Measurements from ENCODE around the gene PTDSS2.

Gene PTDSS2

DNA sequence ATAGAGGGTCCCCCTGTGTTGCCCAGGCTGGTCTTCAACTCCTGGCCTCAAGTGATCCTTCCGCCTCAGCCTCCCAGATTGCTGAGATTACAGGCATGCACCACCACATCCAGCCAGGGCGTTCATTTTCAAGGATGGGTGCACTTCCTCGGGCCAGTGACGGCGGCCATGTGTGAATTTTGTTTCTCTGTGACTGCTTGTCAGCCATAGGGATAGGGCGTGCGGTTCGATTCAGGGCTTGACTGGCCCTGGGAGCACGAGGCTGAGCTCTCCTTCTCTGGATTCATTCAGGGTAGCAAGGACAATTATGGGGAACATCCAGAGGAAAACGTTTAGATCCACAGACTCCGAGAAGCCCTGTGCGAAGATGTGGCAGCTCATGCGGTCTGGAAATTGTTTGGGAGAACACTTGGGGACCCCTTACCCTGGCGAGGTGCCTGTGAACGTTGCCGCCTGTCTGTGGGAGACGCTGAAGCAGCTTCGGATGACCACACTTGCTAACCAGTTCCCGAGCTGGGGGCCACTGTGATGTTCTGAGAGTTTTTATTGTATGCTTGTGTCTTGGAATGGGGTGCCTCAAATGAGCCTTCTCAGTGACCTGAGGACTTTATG lies 2.9 kb downstream of the PTDSS2 start:
- DNase-seq (ENCODE audit: low read depth, low spot score): no peak
- no peak overlapping the region for H3K4me3 ChIP-seq (ENCODE audit: low read depth, low read length)
- TF ChIP-seq, protein P1, sequence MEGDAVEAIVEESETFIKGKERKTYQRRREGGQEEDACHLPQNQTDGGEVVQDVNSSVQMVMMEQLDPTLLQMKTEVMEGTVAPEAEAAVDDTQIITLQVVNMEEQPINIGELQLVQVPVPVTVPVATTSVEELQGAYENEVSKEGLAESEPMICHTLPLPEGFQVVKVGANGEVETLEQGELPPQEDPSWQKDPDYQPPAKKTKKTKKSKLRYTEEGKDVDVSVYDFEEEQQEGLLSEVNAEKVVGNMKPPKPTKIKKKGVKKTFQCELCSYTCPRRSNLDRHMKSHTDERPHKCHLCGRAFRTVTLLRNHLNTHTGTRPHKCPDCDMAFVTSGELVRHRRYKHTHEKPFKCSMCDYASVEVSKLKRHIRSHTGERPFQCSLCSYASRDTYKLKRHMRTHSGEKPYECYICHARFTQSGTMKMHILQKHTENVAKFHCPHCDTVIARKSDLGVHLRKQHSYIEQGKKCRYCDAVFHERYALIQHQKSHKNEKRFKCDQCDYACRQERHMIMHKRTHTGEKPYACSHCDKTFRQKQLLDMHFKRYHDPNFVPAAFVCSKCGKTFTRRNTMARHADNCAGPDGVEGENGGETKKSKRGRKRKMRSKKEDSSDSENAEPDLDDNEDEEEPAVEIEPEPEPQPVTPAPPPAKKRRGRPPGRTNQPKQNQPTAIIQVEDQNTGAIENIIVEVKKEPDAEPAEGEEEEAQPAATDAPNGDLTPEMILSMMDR (IDR thresholded peaks at IDR 0.05; ENCODE audit: insufficient read depth, low read length, missing control alignments): no peak
- ChIA-PET POLR2A (interaction anchor here (0.5 kb wide), 1 partner anchor 10 kb away, joined by 4 read pairs; no protein-coding TSS in a partner anchor), CTCF (interaction anchor here (1.6 kb wide), 1 partner anchor 26 kb away, joined by 4 read pairs; no protein-coding TSS in a partner anchor)

DNA sequence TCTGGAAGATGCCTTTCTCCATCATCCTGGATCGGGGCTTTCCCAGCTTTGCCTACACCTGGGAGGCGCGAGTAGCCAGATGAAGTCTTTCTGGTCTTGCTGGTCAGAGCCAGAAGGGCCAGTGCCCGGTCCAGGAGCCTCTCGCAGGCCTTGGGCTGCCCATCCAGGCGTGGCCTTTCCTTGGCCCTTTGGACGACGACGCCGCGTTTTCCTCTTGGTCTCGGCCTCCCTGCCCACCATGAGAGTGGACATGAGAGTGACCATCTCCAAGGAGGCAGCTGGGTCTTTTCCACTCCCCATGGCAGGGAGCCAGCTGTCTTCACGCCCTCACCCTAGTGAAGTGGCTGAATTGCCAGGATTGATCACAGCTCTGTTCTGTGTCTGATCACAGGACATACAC lies 3.5 kb downstream of the PTDSS2 start:
- CTCF ChIA-PET: no interaction called here
- DNase-seq (ENCODE audit: low read depth, low spot score): no peak

DNA sequence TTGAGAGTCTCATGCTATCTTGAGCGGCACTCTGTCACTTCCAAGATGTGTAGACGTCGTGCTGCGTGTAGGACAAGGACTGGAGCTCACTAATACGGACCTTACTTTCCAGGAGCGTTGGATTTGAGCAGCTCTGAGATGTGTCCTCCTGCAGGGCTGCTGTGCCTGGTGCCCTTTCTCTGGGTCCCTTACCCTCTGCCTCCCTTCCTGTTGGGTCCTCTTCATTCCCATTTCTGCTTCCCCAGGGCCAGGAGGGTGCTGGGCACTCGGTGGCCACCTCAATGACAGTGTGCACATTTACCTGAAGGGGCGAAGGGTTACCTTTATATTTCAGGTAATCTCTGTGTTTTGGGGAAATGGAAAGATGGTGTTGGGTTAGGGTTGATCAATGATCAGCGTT lies 4.0 kb downstream of the PTDSS2 start:
- ChIA-PET POLR2A (no interaction called here), CTCF (interaction anchor here (0.8 kb wide), 1 partner anchor 203 kb away, joined by 3 read pairs; no protein-coding TSS in a partner anchor)
- no peak overlapping the region for H3K4me3 ChIP-seq (ENCODE audit: low read depth, low read length)
- TF ChIP-seq, protein P1 (IDR thresholded peaks at IDR 0.05; ENCODE audit: insufficient read depth, low read length, missing control alignments): no peak
- DNase-seq (ENCODE audit: low read depth, low spot score): no peak

More for the DNA sequence above, 3.5 kb downstream of the PTDSS2 start:
- TF ChIP-seq, protein P1 (IDR thresholded peaks at IDR 0.05; ENCODE audit: insufficient read depth, low read length, missing control alignments): no peak
- H3K4me3 ChIP-seq (ENCODE audit: low read depth, low read length): no peak overlapping the region
- POLR2A ChIA-PET: interaction anchor here (0.5 kb wide), 1 partner anchor 10 kb away, joined by 4 read pairs; no protein-coding TSS in a partner anchor

DNA sequence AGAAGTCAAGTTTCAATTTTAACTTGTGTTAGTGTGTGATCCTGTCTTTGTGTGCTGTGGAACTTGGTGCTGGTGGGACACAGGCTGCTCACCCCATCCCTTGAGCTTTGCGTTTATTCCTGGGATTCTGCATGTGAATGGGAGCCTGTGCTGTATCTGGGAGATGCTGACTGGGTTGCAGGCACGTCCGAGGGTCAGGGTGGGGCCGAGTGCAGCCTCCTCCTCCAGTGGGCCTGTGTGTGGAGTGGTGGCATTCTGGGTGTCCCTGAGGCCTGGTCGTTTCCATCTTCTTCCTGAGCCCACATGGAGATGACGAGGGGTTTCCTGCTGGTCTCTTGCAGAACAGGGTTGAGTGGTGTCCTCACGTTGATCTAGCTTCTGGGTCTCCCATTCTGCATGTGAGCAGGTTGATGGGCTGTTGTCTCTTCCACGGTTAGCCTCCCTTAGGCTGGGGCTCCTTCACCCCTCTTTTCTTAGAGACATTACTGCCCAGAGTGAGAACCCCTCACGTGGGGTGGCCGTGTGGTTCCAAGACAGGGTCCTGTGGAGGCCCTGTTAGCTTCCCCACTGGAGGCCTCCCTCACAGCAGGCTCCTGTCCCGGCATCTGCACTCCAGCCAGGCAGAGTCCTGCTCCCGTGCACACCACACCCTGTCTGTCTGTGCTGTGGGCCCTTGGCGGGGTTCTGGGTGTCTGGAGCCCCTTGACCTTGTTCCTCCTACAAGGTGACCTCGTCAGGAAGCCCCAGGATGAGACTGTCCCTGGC lies 4.9 kb downstream of the PTDSS2 start:
- ChIA-PET POLR2A (no interaction called here), CTCF (no interaction called here)
- no peak for DNase-seq (ENCODE audit: low read depth, low spot score)
- TF ChIP-seq, protein P1 (IDR thresholded peaks at IDR 0.05; ENCODE audit: insufficient read depth, low read length, missing control alignments): no peak
- H3K4me3 ChIP-seq (ENCODE audit: low read depth, low read length): no peak overlapping the region

DNA sequence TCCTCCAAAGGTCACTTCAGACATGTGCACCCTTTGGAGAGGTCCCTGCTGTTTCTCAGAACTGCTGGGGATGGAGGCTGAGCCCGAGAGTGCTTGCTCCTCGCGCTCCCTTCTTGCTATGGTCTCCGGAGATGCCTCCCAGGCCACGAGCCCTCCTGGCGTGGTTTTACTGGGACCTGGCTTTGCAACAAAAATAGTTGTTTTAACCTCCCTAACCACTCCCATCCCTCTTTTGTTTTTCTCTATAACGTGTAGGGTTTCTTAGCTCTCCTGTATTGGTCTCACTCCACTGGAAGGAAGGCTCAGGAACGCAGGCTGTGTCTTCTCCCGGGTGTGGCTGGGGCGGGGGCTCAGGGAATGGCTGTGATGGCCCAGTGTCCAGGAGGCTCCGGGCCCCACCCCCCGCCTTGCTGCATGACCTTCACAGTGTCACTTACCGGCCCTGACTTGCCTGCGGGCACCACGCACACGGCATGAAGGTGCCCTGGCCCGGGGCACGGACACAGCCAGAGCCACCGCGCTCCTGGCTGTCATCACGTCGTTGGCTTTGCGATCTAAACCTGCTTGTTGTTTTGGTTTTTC lies 5.6 kb downstream of the PTDSS2 start:
- no peak for DNase-seq (ENCODE audit: low read depth, low spot score)
- no peak overlapping the region for H3K4me3 ChIP-seq (ENCODE audit: low read depth, low read length)
- POLR2A ChIA-PET: no interaction called here
- CTCF ChIA-PET: no interaction called here
- TF ChIP-seq, protein P1 (IDR thresholded peaks at IDR 0.05; ENCODE audit: insufficient read depth, low read length, missing control alignments): no peak

DNA sequence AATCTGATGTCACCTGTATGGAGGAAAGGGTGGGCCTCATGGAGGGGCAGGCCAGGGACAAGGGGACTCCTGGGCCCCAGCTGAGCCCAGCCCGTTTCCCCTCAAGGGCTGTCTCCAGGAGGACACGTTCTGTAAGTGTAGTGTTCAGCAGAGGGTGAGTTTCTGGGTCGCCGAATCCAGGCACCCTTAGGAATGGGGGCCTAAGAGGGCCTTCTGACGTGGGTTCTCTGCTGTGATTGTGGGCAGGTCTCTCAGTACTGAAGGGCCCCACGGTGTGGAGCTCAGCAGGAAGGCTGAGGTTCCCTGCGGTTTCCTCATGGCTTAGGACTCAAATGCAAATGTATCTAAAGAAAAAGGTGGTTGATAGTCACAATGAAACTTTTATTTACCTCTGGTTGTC lies 6.5 kb downstream of the PTDSS2 start:
- CTCF ChIA-PET: no interaction called here
- H3K4me3 ChIP-seq (ENCODE audit: low read depth, low read length): no peak overlapping the region
- POLR2A ChIA-PET: no interaction called here
- TF ChIP-seq, protein P1 (IDR thresholded peaks at IDR 0.05; ENCODE audit: insufficient read depth, low read length, missing control alignments): no peak
- DNase-seq (ENCODE audit: low read depth, low spot score): no peak

Data from AG04449 (cell line).